Measurements from ENCODE around the gene PSPH.

The PSPH gene

DNA sequence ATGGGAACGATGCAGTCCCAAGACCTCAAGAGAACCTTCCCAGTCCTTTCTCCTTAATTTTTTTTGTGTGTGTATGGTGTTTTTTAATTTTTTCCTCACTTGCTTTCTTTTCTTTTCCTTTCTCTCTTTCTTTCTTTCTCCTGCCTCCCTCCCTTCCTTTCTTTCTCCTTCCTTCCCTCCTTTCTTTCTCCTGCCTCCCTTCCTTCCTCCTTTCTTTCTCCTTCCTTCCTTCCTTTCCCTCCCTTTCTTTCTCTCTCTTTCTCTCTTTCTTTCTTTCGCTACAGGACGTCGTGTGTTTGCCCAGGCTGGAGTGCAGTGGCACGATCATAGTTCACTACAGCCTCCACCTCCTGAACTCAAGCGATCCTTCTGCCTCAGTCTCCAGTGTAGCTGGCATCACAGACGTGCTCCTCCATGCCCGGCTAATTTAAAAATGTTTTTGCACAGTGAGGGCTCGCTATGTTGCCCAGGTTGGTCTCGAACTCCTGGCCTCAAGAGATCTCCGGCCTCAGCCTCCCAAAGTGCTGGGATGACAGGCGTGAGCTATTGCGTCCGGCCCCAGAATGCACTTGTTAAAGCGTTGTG, 87.6 kb downstream of the PSPH start:
- H3K4me3 ChIP-seq (replicated peaks in 1 of 2; ENCODE audit: low read depth in 2 of 2, low read length in 2 of 2), result peak overlapping the region; percentile 50 to 68
- no peak for DNase-seq (ENCODE audit: low read depth in 2 of 2)
- TF ChIP-seq, protein P1, sequence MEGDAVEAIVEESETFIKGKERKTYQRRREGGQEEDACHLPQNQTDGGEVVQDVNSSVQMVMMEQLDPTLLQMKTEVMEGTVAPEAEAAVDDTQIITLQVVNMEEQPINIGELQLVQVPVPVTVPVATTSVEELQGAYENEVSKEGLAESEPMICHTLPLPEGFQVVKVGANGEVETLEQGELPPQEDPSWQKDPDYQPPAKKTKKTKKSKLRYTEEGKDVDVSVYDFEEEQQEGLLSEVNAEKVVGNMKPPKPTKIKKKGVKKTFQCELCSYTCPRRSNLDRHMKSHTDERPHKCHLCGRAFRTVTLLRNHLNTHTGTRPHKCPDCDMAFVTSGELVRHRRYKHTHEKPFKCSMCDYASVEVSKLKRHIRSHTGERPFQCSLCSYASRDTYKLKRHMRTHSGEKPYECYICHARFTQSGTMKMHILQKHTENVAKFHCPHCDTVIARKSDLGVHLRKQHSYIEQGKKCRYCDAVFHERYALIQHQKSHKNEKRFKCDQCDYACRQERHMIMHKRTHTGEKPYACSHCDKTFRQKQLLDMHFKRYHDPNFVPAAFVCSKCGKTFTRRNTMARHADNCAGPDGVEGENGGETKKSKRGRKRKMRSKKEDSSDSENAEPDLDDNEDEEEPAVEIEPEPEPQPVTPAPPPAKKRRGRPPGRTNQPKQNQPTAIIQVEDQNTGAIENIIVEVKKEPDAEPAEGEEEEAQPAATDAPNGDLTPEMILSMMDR (IDR thresholded peaks at IDR 0.05; ENCODE audit: low read depth, low read length), result no peak

DNA sequence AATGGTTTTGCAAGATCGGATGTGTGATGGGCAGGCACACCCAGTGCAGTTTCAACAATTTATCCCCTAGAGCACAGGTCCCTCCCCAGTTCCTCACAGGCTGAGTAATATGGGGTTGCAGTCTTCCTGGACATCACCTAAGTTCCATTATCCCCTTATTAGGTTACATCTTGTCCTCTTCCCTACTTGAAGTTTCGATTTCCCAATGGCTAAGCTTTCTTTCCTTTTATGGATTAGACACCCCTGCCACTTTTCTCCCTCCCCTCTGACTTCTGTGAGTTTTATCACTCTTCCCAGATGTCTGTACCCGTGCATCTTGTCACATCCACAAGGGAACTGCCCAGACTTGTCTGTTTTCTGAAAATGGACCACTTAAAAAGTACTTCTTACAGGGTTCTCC, 89.2 kb downstream of the PSPH start:
- DNase-seq (ENCODE audit: low read depth in 2 of 2), result no peak
- TF ChIP-seq, protein P1 (IDR thresholded peaks at IDR 0.05; ENCODE audit: low read depth, low read length), result no peak
- no peak overlapping the region for H3K4me3 ChIP-seq (replicated peaks in 1 of 2; ENCODE audit: low read depth in 2 of 2, low read length in 2 of 2)

Measured in cardiac fibroblast (primary cell).